Activated CD8-positive, alpha-beta memory T cell treated with anti-CD3 and anti-CD28 coated beads, Interleukin-2, amount 50 U/mL, for 48 hours (primary cell): ENCODE data around the gene CNTN5.
"Not testable (repeated sequence)": the region's sequence is repeated elsewhere in the genome, so short reads cannot be mapped to it uniquely, and the experiment has no call there.

Source experiments
- DNase-seq: peaks from one replicate; pipeline ENCODE4 v3.0.0-alpha.2; 2020

CNTN5 gene

GRCh38 chr11:100247704-100248103 is 1227.0 kb downstream of the CNTN5 start:
- DNase-seq: no peak

DNA sequence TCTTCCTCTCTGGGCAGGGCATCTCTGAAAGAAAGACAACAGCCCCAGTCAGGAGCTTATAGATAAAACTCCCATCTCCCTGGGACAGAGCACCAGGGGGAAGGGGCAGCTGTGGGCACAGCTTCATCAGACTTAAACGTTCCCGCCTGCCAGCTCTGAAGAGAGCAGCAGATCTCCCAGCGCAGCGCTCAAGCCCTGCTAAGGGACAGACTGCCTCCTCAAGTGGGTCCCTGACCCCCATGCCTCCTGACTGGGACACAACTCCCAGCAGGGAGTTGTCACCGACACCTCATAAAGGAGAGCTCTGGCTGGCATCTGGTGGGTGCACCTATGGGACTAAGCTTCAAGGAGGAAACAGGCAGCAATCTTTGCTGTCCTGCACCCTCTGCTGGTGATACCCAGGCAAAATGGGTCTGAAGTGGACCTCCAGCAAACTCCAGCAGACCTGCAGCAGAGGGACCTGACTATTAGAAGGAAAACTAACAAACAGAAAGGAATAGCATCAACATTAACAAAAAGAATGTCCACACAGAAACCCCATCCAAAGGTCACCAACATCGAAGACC is 1236.6 kb downstream of the CNTN5 start:
- DNase-seq: not testable (repeated sequence)

DNA sequence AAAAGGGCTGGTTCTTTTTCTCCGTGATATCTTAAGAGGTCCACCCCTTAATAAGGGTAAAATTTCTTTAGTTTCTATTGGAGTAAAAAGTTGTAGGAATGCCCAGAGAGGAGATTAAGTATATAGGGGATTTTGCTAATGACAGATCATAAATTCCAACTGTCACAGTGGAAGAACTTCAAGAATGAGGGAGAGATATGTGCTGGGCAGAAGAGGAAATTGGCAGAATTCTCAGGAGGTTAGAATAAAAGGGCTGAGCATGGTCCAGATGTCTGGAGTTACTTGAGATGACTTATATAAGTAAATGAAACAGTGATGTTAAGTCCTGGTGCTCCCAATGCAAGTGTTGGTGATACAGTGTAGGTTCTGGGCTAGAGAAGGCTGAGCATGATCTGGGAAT is 1248.8 kb downstream of the CNTN5 start:
- no peak for DNase-seq

DNA sequence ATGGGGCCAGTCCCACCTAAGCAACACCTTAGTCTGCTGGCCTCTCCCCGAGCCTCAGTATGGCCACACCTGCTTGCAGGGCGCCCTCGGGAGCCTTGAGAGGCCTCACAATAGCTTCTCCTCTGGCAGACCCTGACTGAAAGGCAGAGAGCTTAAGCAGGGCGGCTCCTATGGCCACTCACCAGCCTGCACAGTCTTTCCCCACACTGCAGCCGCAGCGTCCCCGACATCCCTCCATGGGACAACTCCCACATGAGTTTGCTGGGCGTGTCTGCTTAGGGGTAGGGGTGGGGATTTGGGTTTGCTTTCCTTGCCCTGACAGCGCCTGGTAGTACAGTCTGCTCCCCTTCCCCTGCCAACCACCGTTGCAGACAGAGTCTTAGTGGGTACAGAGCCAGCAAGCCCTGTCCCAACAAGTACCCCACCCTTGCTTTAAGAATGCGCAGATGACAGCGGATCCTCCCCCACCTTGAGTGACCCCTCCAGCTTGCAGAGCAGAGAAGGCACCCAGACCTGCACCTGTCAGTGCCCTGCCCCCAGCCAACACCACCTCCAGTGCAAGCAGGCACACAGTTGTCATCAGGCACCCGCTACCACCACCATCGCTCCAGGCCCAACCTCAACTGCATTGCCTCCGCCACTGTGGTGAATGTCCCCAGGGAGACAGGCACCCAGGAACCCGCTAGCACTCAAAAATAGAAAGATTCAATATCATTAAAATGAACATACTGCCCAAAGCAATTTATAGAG is 1252.5 kb downstream of the CNTN5 start:
- DNase-seq: no peak

DNA sequence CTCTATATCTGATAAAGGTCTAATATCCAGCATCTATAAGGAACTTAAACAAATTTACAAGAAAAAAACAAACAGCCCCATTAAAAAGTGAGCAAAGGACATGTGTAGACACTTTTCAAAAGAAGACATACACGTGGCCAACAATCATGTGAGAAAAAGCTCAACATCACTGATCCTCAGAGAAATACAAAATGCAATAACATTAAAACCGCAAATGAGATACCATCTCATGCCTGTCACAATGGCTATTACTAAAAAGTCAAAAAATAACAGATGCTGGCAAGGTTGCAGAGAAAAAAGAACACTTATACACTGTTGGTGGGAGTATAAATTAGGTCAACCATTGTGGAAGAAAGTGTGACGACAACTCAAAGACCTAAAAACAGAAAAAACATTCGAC is 1253.7 kb downstream of the CNTN5 start:
- DNase-seq: not testable (repeated sequence)

DNA sequence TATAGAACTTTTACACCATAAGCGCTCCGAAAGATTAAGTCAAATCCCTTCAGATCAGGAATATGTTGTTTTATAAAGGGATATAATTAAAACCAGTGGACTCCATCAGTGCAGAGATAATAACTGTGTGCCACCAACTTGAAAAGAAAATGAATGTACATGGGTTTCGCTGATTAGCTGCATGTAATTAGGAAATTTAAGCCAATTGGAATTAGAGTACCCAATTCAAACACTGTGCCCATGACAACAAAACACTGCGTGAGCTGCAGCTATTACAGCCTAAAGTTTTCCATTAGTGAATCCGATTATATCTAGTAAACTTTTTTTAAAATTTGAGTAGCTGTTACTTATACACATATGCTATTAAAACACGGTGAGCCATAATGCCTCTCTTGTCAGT is 1274.0 kb downstream of the CNTN5 start:
- DNase-seq: no peak

- DNase-seq: no peak
Observed at GRCh38 chr11:100296051-100296679, 1275.4 kb downstream of the CNTN5 start.

DNA sequence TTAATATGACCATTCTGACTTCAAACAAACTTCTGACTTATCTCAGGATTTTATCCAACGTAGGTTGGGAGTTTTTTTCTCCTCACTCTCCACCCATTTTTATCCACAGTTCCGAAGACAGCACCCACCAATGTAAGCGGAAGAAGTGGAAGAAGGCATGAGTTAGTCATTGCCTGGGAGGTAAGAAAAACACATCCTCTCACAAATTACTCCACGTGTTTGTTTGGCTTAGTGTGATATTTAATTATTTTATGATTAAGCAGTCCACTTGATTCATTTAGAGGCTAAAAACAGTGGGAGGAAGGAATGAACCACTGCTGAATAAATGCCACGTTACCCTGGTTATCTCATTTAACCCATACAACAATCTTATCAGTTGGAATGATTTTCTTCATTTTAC is 1276.8 kb downstream of the CNTN5 start:
- DNase-seq: no peak

DNA sequence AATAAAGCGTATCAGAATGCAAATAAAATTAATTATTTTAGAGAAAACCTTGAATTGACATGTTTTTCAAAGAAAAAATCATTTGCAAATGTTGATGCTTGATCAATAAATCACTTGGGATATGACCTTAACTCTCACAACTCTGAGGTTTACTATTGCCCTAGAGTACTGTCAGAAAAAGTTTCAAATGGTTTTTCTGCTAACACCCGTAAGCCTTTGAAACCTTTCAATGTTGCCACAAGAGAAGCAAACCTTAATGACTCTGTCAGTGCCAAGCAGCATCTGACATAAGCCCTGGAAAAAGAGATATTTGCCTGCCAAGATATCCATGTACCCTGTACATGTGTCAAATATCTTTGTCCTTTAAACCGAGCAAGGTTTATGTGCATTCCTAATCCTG is 1282.1 kb downstream of the CNTN5 start:
- DNase-seq: no peak

- DNase-seq: no peak
Observed at GRCh38 chr11:100303897-100304296, 1283.1 kb downstream of the CNTN5 start.

DNA sequence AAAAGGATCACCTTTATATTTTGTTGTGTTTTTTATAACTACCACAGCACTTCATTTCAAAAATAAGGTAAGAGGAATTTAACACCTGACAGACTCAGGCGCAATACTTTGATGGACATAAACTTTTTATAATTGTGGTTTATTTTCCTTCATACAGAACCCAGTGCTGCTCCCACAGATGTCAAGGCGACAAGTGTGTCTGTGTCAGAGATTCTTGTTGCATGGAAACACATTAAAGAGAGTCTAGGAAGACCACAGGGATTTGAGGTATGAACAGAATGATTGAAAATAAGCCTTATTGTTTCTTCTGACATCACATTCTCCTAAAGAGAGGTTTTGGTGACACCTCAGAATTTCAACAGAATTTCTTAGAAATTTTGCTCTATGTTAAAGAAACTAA is 1287.5 kb downstream of the CNTN5 start:
- no peak for DNase-seq

DNA sequence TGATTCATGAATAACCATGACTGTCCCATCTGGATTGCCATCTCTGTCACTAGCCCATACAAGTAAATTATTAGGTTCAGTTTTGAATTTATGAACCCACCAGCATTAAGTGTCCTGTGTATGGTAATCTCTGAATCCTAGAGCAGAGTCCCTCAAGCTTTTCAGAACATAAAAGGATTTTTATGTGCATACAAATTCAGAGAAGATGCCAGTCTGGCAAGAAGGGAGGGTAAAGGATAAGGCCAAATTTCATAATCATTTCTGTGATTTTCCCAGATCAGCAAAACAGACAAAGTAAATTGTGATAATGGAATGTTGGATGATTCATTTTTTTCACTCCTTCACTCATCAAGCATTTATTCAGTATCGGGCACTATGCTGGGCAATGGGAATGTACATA is 1295.2 kb downstream of the CNTN5 start:
- DNase-seq: no peak

DNA sequence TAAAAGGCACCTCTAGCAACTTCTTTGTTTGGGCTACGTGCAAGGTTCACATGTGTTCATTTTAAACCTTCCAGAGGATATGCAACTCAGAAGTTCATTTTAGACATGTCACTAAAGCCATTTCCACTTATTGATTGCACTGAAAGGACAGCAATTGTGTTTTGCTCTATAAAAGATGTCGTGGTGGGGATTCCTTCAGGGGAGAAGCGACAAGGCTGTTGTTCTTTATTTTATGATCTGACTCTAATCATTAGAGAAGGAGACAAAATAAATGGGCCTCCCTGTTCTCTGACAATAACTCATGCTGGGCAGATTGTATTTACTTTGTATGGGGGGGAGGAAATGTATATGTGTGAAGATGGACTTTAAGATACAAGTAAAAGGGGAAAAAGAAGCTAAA is 1296.2 kb downstream of the CNTN5 start:
- no peak for DNase-seq

- no peak for DNase-seq
Observed at GRCh38 chr11:100319691-100320090, 1298.9 kb downstream of the CNTN5 start.

DNA sequence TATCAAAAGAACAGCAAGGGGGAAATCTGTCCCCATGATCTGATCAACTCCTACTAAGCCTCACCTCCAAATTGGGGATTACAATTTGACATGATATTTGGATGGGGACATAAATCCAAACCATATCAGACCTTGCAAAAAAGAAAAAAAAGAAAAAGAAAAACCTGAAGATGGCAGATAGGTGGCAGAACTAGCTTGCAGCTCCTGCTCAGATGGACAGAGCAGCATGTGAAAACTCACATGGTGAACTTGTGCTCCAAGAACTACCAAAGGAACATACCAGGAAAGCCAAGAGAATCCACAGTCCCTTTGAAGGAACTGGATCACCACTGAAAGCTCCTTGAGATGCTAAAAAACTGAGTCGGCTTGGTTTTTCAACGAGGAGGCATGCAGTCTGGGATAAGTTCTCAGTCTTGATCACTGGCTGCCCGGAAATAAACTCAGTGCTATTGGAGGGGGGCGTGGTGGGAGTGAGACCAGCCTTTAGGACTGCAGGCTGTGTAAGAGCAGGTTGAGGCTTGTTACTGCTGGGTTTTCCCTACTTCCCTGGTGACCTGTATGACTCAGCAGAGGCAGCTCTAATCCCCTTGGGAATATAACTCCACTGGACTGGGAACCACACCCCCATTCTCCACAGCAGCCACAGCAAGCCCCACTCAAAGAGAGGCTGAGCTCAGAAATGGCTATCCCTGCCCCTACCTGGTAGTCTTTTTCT is 1308.0 kb downstream of the CNTN5 start:
- DNase-seq: no peak

GRCh38 chr11:100329352-100329751 is 1308.6 kb downstream of the CNTN5 start:
- DNase-seq: no peak

DNA sequence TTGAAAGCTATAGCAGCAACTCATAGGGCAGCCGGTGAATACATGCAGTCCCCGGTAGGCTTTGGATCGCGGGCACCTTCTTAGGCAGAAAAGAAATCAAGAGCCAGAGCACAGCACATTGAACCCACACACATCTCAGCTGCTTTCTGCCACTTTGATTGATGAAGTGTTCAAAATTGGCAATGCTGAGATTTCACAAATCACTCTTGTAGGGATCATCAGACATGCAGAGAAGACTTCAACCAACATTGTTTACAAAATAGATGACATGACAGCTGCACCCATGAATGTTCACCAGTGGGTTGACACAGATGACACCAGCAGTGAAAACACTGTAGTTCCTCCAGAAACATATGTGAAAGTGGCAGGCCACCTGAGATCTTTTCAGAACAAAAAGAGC is 1316.1 kb downstream of the CNTN5 start:
- no peak for DNase-seq

DNA sequence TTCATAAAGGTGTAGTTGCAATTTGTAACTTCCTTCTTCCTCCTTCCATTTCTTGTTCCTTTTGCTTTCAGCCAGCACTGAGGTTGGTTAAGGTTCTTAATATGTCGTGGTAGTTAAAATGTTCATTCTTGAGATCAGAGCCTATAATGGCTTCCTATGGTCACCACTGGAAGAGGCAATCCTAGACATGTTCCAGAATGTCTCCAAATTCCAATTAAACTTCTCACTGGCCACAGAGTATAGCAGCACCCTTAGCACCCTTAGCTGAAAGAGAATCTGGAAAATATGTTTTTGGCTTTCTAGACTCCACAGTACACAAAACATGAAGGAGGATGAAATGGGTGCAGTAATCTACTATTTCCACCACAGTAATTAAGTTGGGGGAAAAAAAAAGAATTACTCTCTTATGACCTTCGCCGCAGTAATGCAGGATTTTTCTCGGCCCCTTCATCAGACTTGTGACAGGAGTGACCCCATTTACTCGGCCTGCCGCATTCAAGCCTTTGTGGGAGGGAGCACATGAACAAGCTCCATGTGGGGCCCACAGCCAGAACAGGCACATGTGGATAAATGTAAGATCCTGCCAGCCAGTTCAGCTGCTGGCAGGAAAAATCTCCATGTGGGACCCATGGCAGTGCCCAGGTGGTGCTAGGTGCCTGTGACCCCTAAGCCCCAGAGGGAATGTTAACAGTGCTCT is 1317.5 kb downstream of the CNTN5 start:
- no peak for DNase-seq

GRCh38 chr11:100340466-100341319 is 1319.9 kb downstream of the CNTN5 start:
- DNase-seq: no peak

DNA sequence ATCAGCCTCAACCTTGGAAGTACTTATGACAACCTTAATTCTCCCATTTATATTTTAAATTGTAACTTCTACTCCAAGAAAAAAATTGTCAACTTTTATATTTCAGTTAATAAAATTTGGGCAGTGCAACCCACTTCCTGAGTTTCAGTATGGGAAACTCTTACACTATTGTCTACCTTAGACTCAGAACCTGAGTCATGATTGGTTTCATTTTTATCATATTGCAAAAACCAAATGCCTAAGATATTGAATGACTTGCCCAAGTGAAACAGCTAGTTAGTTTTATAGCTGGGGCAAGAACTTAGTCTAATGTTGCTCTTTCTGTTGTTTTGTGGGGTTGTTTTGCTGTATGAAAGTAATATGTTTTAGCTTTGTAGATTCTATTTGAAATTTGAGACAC is 1332.3 kb downstream of the CNTN5 start:
- DNase-seq: no peak

GRCh38 chr11:100354736-100355135 is 1334.0 kb downstream of the CNTN5 start:
- DNase-seq: no peak

GRCh38 chr11:100356035-100356434 is 1335.3 kb downstream of the CNTN5 start:
- DNase-seq: no peak
